ENCODE data around the gene GPD1.
"Not testable (repeated sequence)": the region's sequence is repeated elsewhere in the genome, so short reads cannot be mapped to it uniquely, and the experiment has no call there.

Gene GPD1

GRCh38 chr12:50132505-50133135 is 28.8 kb downstream of the GPD1 start:
- peak in 3 of 6 experiments; percentile 27 to 64 (median 59) for DNase-seq

GRCh38 chr12:50142993-50143392 is 39.2 kb downstream of the GPD1 start:
- DNase-seq: no peak

- no peak for DNase-seq
Measured at GRCh38 chr12:50145439-50145838, 41.6 kb downstream of the GPD1 start.

DNA sequence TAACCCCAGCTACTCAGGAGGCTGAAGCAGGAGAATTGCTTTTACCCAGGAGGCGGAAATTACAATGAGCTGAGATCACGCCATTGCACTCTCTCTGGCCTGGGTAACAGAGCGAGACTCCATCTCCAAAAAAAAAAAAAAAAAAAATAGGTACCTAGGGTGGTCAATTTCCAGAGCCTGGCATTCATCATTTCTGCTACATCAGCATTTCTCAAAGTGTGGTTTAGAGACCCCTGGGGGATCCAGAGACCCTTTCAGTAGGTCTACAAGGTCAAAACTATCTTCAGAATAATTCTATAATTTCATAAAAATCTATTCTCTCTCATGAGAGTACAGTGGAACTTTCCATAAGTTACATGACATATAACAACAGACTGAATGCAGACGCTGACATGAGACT is 43.5 kb downstream of the GPD1 start:
- no peak for DNase-seq

DNA sequence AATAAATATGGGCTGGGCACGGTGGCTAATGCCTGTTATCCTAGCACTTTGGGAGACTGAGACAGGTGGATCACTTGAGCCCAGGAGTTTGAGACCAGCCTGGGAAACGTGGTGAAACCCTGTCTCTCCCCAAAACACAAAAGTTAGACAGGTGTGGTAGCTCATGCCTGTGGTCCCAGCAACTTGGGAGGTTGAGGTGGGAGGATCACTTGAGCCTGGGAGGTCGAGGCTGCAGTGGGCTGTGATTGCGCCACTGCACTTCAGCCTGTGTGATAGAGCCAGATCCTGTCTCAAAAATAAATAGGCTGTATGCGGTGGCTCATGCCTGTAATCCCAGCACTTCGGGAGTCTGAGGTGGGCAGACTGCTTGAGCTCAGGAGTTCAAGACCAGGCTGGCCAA is 44.2 kb downstream of the GPD1 start:
- not testable (repeated sequence) for DNase-seq

GRCh38 chr12:50149311-50149710 is 45.5 kb downstream of the GPD1 start:
- DNase-seq: no peak

DNA sequence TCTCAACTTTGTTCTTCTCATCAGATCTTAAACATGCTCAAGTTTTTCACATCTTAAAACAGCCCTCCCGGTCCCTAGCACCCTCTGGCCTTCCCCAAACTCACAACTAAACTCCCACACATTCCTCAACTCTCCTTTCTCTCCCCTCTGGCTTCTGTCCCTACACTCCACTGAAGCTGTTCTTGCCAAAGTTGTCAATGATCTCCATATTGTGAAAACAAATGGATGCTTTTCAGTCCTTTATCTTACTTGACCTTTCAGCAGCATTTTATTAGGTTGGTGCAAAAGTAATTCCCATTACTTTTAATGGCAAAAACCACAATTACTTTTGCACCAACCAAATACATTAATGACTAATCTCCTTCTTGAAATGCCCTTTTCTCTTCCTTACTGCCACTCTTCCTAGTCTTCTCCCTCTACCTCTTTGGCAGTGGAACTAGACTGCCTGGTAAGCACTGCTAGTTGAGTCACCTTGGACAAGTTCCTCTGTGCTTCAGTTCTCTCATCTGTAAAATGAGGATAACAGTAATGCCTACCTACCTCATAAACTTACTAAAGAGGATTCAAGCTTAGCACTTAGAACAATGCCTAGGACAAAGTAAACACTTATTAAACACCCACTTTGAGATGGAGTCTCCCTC is 47.4 kb downstream of the GPD1 start:
- DNase-seq: no peak

GRCh38 chr12:50154947-50155346 is 51.1 kb downstream of the GPD1 start:
- DNase-seq: not testable (repeated sequence)

- DNase-seq: no peak
Measured at GRCh38 chr12:50156641-50157040, 52.8 kb downstream of the GPD1 start.

GRCh38 chr12:50157259-50157658 is 53.5 kb downstream of the GPD1 start:
- no peak for DNase-seq

- DNase-seq: no peak
Measured at GRCh38 chr12:50160643-50161042, 56.8 kb downstream of the GPD1 start.

Data from stimulated activated naive CD4-positive, alpha-beta T cell (primary cell).